Neural cell (in vitro differentiated cells): ENCODE measurements around the gene LMO1. TPM values are rescaled to one million over a fixed set of nuclear protein-coding genes. Genes with fewer than 3 reads are reported as not detected.

Source experiments
- H2AFZ ChIP-seq: fragments of 200-600, 300-800 bp; sonication (generic), shearing (Covaris generic); 2 replicates; pipeline ENCODE4 v1.6.0; 2014; ENCODE audit warnings: low read depth, mild to moderate bottlenecking, antibody characterized with exemption, low read length, moderate library complexity
- H3F3A ChIP-seq: fragments of 200-600 bp; shearing (Covaris generic); 2 replicates; pipeline ENCODE4 v1.6.1; 2016; ENCODE audit warnings: mild to moderate bottlenecking, moderate library complexity, mixed read lengths, antibody characterized with exemption, low read length; ENCODE audit not compliant: insufficient read depth, poor library complexity, severe bottlenecking
- H3K27ac ChIP-seq: fragments of 200-600, 300-800 bp; sonication (generic), shearing (Covaris generic); 2 replicates; pipeline ENCODE4 v1.5.1; 2014; ENCODE audit warnings: mild to moderate bottlenecking, low read length, moderate library complexity
- H3K27me3 ChIP-seq: fragments of 300-800, 200-600 bp; sonication (generic), shearing (Covaris generic); 2 replicates; pipeline ENCODE4 v1.6.0; 2014; ENCODE audit warnings: mild to moderate bottlenecking, low read depth, low read length, moderate library complexity; ENCODE audit not compliant: insufficient read depth
- H3K36me3 ChIP-seq: fragments of 300-800, 200-600 bp; sonication (generic), shearing (Covaris generic); 2 replicates; pipeline ENCODE4 v1.5.1; 2014; ENCODE audit warnings: mild to moderate bottlenecking, antibody characterized with exemption, low read length, moderate library complexity; ENCODE audit not compliant: insufficient read depth
- H3K4me2 ChIP-seq: fragments of 300-800, 200-600 bp; sonication (generic), shearing (Covaris generic); 2 replicates; pipeline ENCODE4 v1.6.0; 2014; ENCODE audit warnings: mild to moderate bottlenecking, low read length
- H3K4me3 ChIP-seq: fragments of 300-800, 200-600 bp; sonication (generic), shearing (Covaris generic); 2 replicates; pipeline ENCODE4 v1.5.1; 2014; ENCODE audit warnings: mild to moderate bottlenecking, low read length, moderate library complexity
- H3K79me2 ChIP-seq: fragments of 200-600 bp; shearing (Covaris generic); replicated peaks from 2 replicates; pipeline ENCODE4 v1.6.0; 2014; ENCODE audit warnings: mild to moderate bottlenecking, low read length, moderate library complexity; ENCODE audit not compliant: insufficient read depth
- H3K9ac ChIP-seq: fragments of 300-800, 200-600 bp; sonication (generic), shearing (Covaris generic); 2 replicates; pipeline ENCODE4 v1.6.1; 2016; ENCODE audit warnings: mild to moderate bottlenecking, low read length, mixed read lengths
- H3K9me2 ChIP-seq: fragments of 200-600 bp; shearing (Covaris generic); 2 replicates; pipeline ENCODE4 v1.6.1; 2016; ENCODE audit warnings: mild to moderate bottlenecking, low read length, mixed read lengths; ENCODE audit not compliant: insufficient read depth
- H3K9me3 ChIP-seq: fragments of 200-600, 300-800 bp; sonication (generic), shearing (Covaris generic); 2 replicates; pipeline ENCODE4 v1.6.1; 2016; ENCODE audit warnings: mild to moderate bottlenecking, mixed run types, low read length, moderate library complexity, mixed read lengths
- H4K20me1 ChIP-seq: fragments of 200-600 bp; shearing (Covaris generic); 2 replicates; pipeline ENCODE4 v1.6.1; 2016; ENCODE audit warnings: mild to moderate bottlenecking, mixed run types; ENCODE audit not compliant: insufficient read depth
- EP300 ChIP-seq: fragments of 450-650 bp; conservative IDR thresholded peaks from 2 replicates; pipeline ENCODE4 v1.6.1; 2014; ENCODE audit warnings: antibody characterized with exemption, mild to moderate bottlenecking, moderate library complexity; ENCODE audit not compliant: poor library complexity, severe bottlenecking
- EZH2 ChIP-seq: fragments of 200-600, 300-800 bp; shearing (Covaris generic), sonication (generic); IDR thresholded peaks from 2 replicates; pipeline ENCODE4 v1.6.1; 2014; ENCODE audit warnings: antibody characterized with exemption, low read length, borderline replicate concordance, mild to moderate bottlenecking; ENCODE audit not compliant: insufficient read depth, poor library complexity, severe bottlenecking
- MXI1 ChIP-seq: fragments of 450-650 bp; conservative IDR thresholded peaks from 2 replicates; pipeline ENCODE4 v1.6.1; 2014; ENCODE audit warnings: antibody characterized with exemption, mild to moderate bottlenecking; ENCODE audit not compliant: poor library complexity, severe bottlenecking
- POLR2AphosphoS5 ChIP-seq: IDR thresholded peaks from 2 replicates; pipeline ENCODE4 v1.6.1; 2012
- RAD21 ChIP-seq: fragments of 450-650 bp; conservative IDR thresholded peaks from 2 replicates; pipeline ENCODE4 v1.6.1; 2014; ENCODE audit warnings: antibody characterized with exemption, mild to moderate bottlenecking, moderate library complexity
- REST ChIP-seq: IDR thresholded peaks from 2 replicates; pipeline ENCODE4 v1.6.1; 2012; ENCODE audit warnings: borderline replicate concordance
- SMC3 ChIP-seq: fragments of 450-650 bp; conservative IDR thresholded peaks from 2 replicates; pipeline ENCODE4 v1.6.1; 2014; ENCODE audit warnings: antibody characterized with exemption, mild to moderate bottlenecking, moderate library complexity; ENCODE audit not compliant: poor library complexity
- TAF1 ChIP-seq: IDR thresholded peaks from 2 replicates; pipeline ENCODE4 v1.6.1; 2012; ENCODE audit warnings: low read depth
- polyA plus RNA-seq: library from polyadenylated mRNA; depleted of rRNA; stranded (reverse); fragments of >200 nt; gene quantifications from 2 replicates; pipeline ENCODE4 v1.2.3, GENCODE V29; 2014
- TF ChIP-seq, protein P1 (sequence below): fragments of 450-650 bp; IDR thresholded peaks from 2 replicates; pipeline ENCODE4 v1.5.1; 2014; ENCODE audit warnings: antibody characterized with exemption, mild to moderate bottlenecking, moderate library complexity; ENCODE audit not compliant: poor library complexity, severe bottlenecking

LMO1 gene
- polyA plus RNA-seq, 1 donor from 2014 or later = 4.4 TPM

DNA sequence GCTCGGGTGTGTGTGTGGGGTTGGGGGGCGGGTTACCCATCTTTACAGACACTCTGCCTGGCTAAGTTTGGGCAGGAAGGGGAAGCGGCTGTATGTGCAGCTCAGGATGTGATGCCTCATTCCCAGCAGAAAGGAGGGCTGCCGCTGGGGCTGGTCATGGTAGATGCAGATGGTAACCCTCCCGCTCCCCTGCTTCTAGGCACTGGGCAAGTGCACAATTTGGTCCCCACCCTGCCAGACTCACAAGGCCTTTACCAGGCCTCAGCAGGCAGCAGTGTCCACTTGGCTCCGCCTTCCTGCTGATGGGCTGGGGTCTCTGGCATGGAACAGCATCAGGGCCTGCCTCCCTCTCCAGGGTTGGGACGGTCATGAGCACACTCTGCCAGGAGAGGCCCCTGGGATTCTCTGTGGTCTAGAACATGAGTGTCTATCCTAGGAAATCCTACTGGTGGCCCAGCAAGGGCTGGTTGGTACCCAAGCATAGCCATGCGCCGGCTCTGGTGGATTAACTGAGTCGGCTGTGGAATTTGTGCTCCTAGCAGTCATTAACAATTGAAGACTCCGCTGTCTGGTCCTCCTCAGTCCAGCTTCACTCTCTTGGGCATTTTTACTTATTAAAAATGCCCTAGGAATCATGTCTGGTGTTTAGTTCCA lies 4.2 kb downstream of the LMO1 start:
- no peak overlapping the region for H3K4me2 ChIP-seq
- TF ChIP-seq MXI1 (no peak), RAD21 (no peak), TAF1 (no peak), REST (no peak), SMC3 (no peak), EP300 (no peak), EZH2 (no peak), POLR2AphosphoS5 (no peak)
- TF ChIP-seq, protein P1, sequence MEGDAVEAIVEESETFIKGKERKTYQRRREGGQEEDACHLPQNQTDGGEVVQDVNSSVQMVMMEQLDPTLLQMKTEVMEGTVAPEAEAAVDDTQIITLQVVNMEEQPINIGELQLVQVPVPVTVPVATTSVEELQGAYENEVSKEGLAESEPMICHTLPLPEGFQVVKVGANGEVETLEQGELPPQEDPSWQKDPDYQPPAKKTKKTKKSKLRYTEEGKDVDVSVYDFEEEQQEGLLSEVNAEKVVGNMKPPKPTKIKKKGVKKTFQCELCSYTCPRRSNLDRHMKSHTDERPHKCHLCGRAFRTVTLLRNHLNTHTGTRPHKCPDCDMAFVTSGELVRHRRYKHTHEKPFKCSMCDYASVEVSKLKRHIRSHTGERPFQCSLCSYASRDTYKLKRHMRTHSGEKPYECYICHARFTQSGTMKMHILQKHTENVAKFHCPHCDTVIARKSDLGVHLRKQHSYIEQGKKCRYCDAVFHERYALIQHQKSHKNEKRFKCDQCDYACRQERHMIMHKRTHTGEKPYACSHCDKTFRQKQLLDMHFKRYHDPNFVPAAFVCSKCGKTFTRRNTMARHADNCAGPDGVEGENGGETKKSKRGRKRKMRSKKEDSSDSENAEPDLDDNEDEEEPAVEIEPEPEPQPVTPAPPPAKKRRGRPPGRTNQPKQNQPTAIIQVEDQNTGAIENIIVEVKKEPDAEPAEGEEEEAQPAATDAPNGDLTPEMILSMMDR = no peak
- no peak overlapping the region for H3K9ac ChIP-seq
- peak overlapping the region; percentile 60 for H3K27ac ChIP-seq
- H4K20me1 ChIP-seq = no peaks in the 10 kb centered on the region
- no peak overlapping the region for H3K4me3 ChIP-seq
- no peaks in the 10 kb centered on the region for H3K36me3 ChIP-seq
- H3K9me2 ChIP-seq = no peaks in the 10 kb centered on the region
- H3K79me2 ChIP-seq = peaks cover 52% of the 10 kb centered on the region
- no peaks in the 10 kb centered on the region for H3K9me3 ChIP-seq
- no peaks in the 10 kb centered on the region for H3K27me3 ChIP-seq
- H3F3A ChIP-seq = no peaks in the 10 kb centered on the region
- H2AFZ ChIP-seq = no peak overlapping the region

GRCh38 chr11:8258784-8259183 lies 4.9 kb downstream of the LMO1 start:
- H3K36me3 ChIP-seq = no peaks in the 10 kb centered on the region
- H3K27me3 ChIP-seq = no peaks in the 10 kb centered on the region
- H3K4me2 ChIP-seq = no peak overlapping the region
- no peaks in the 10 kb centered on the region for H3F3A ChIP-seq
- H3K27ac ChIP-seq = peak overlapping the region; percentile 39
- TF ChIP-seq RAD21 = no peak
- no peak for TF ChIP-seq EZH2
- TF ChIP-seq REST = peak; percentile 19
- peak; percentile 64 for TF ChIP-seq POLR2AphosphoS5
- TF ChIP-seq, protein P1 = no peak
- no peak for TF ChIP-seq MXI1
- no peak for TF ChIP-seq TAF1
- H2AFZ ChIP-seq = no peak overlapping the region
- H3K9me2 ChIP-seq = no peaks in the 10 kb centered on the region
- H3K79me2 ChIP-seq = peaks cover 52% of the 10 kb centered on the region
- H3K9ac ChIP-seq = no peak overlapping the region
- H3K4me3 ChIP-seq = no peak overlapping the region
- H4K20me1 ChIP-seq = no peaks in the 10 kb centered on the region
- H3K9me3 ChIP-seq = no peaks in the 10 kb centered on the region
